ENCODE results near the gene FAM149A.

GRCh38 chr4:186149872-186150271 is 45.4 kb downstream of the FAM149A start:
- TF ChIP-seq CTCF (IDR thresholded peaks at IDR 0.05 in 8 of 11, conservative IDR thresholded peaks at IDR 0.05 in 3 of 11) (peak in 7 of 11 experiments; percentile 25 to 67 (median 49)), POLR2A (IDR thresholded peaks at IDR 0.05) (no peak), POLR2AphosphoS5 (IDR thresholded peaks at IDR 0.05) (no peak)

All from spleen (tissue), 7 donors.